GM19238 (cell line): ENCODE results near the gene IGSF8.
"Not testable (repeated sequence)": the region's sequence is repeated elsewhere in the genome, so short reads cannot be mapped to it uniquely, and the experiment has no call there.

Source experiments
- DNase-seq: peaks from one replicate; pipeline ENCODE4 v3.0.0; 2011; ENCODE audit warnings: low spot score; ENCODE audit not compliant: insufficient read length

IGSF8 gene

DNA sequence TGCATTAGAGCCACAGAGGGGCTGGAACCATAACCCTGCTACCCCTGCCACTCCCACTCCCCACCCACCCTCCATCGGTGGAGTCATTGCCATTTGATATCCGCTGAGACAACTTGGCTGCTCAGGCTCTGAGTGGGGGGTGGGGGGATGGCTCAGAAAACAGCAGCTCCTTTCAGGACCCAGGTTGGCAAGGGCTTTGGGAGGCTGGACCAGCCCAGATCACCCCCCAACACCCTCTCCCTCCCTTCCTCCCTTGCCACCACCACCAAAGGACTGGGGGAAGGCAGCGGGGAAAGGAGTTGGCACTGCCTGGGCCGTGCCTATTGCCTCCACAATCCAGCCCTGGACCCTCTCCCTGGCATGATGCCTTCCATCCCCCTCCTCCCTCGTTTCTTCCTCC, 30.2 kb downstream of the IGSF8 start:
- no peak for DNase-seq

DNA sequence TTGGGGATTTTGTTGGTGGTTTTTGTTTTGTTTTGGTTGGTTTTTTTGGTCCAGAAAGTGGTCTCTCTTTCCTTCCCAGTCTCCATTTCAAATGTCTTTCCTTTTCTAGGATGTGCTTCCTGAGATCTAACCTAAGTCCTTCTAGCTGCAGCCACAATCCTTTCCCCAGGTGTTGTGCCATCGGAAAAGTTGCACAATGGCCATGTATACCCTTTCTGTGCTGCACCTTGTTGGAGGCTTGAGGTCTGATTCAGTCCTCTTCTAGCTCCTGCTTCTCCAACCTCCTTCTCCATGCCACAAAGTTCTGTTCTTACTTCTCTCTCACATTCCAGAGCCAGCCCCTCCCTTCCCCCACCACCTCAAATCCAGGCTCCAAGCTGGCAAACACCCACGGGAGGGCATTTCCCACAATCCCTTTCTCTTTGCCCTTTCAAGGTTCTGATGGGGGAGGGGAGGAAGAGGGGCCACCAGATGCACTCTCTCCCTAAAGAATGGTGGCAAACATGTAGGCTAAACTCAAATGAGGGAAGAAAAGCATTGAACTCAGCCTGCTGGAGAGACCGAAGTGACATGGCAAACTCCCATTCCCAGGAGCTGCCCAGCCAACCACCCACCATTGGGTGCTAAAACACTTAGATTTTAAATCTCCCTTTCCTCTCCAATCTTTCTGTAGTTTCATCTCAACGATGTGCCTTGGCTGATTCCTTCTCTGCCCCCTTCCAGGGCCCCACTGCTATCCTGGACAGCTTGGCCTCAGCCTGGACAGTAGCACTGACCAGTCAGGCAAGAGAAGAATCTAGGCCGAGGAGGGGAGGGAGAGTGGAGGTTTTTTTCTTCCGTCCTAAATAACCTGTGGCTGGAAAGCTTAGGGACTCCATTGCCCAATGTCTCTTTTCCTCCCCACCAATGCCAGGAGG, 31.3 kb downstream of the IGSF8 start:
- DNase-seq, result no peak

DNA sequence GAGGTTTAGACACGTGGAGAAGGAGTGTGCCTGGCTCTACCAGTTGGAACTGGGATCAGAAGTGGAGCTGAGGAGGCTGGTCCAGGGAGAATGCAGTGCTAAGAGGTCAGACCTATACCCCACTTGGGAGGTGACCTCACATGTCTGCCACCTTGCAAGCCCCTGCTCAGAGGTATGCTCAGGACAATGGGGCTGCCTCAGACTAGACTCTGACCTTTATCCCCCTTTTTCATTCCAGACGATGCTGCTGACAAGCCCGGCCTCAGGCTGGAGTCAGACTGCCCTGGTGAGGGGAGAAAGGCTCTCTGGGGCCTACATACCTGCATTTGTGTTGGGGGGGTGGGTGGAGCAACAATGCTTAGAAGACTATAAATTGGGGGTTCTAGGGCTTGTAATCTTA, 33.7 kb downstream of the IGSF8 start:
- no peak for DNase-seq

DNA sequence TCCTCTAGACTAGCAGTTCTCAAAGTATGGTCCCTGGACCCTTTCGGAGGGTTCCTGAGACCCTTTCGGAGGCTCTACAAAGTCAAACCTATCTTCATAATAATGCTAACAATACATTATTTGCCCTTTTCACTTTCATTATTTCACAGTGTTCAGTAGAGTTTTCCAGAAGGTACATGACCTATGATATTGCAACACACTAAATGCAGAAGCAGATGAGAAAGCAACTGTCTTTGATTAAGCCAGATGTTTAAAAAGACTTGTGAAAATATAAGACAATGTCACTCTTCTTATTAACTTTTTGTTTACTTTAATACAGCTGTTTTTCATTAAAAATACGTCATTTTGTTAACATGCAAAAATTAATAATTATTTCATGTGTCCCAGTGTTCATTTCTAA, 34.3 kb downstream of the IGSF8 start:
- no peak for DNase-seq

GRCh38 chr1:160063176-160063575, 35.2 kb downstream of the IGSF8 start:
- no peak for DNase-seq

DNA sequence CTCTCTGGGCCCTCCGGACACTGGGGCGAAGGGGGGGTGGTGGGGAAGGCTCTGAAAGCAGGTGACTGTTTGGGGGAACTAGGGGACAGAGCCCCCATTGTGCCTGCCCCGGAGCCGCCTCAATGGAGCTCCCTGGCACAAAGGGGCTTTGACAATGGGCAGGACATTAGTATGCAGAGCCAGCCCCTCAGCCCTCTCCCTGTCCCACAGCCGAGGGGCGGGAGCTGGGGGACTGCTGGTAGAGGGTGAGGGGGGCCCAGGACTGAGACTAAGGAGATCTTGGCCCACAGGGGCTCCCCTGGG, 36.2 kb downstream of the IGSF8 start:
- DNase-seq, result no peak

- DNase-seq, result no peak
Observed at GRCh38 chr1:160061369-160062229, 36.8 kb downstream of the IGSF8 start.

GRCh38 chr1:160058087-160058486, 40.3 kb downstream of the IGSF8 start:
- no peak for DNase-seq

DNA sequence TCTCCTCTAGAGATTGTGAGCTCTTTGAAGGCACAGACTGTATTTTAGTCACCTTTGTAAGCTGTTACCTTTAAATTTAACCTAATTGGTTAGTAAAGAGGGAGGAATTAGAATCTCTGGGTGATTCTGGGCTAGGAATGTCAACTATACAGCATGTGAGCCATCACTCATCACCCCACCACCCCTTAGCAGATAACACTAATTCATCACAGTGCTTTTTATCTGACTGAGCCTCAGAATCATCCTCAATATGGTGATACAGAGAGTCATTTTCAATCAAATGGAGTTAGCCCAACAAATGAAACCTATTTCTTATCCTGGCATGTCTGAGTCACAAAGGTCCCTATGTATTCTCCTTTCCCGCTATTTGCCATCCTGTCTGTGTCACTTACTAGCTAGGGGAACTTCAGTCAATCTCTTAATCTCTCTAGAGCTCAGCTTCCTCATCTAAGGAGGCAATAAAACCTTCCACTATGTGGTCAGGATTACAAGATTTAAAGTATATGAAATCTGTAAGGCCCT, 41.7 kb downstream of the IGSF8 start:
- DNase-seq, result no peak

DNA sequence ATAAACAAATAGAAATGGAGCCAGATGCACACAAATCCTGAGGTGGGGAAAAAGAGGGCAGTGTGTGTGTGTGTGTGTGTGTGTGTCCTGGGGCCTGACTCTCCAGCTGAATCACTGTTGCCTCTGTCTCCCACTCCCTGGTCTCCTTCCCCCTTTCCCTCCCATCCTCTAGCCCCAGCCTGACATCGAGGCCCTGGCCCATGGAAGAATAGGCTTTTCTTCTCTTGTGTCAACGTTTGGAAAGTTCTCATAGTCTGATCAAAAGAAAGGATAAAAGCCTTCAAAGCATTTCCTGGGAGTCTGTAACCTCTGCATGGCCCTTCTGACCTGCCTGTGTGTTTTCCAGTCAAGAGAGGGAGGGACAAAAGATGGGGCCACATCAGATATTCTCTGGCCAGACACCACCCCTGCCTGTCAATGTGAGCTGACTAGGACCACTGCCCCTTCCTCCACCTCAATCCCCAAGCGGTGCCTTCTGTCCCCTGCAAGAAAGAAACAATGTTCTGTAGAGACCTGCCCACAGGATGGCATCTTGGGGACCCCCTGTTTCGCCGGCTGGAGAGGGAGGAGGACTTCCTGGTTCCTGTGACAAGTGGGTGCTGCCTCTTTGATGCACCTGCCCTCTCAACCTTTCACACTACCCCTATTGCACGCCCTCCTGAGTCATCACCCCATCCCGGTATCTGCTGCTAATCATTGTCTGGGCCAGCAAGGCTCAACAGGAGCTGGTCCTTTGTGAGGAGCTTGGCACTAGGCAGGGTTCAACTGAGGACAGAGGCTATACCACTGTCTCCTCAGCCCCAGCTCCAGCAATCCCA, 44.7 kb downstream of the IGSF8 start:
- no peak for DNase-seq

DNA sequence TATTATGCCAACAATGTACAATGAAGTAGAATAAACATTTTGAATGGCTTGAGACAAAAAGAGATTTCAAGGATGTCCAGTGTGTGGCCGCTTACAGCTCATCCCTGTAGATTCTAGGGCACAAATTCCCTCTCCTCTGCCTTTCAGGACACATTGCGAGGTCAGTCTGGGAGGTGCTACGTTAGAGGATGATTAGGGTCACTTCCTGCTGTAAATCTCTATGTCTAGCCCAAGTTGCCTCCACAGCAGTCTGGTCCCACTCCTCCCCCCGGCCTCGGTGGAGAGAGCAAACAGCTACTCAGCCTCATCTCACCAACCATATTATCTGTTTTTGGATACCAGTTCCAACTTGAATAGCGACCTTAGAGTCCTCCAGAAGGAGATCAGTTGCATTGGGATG, 45.5 kb downstream of the IGSF8 start:
- DNase-seq, result no peak

- no peak for DNase-seq
Observed at GRCh38 chr1:160050619-160051018, 47.8 kb downstream of the IGSF8 start.

- DNase-seq, result not testable (repeated sequence)
Observed at GRCh38 chr1:160050182-160050581, 48.2 kb downstream of the IGSF8 start.

- DNase-seq, result no peak
Observed at GRCh38 chr1:160049101-160049500, 49.3 kb downstream of the IGSF8 start.

DNA sequence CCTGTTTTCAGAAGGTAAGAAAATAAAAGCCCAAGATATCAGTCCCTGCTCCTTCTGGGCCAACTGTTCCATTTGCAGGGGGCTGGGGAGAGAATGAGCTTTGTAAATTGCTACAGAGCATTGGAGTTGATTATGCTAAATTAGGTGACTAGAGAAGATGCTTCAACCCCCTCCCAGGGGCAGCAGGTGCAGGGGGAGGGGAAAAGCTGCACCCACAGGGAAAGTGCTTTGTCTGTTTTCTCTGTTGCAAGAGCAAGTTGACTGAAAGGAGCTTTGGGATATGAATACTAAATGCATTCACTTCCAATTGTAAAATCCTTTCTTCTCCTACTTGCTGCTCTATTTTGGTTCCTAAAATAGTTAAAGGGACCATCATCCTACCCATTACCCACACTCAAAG, 50.1 kb downstream of the IGSF8 start:
- DNase-seq, result no peak

DNA sequence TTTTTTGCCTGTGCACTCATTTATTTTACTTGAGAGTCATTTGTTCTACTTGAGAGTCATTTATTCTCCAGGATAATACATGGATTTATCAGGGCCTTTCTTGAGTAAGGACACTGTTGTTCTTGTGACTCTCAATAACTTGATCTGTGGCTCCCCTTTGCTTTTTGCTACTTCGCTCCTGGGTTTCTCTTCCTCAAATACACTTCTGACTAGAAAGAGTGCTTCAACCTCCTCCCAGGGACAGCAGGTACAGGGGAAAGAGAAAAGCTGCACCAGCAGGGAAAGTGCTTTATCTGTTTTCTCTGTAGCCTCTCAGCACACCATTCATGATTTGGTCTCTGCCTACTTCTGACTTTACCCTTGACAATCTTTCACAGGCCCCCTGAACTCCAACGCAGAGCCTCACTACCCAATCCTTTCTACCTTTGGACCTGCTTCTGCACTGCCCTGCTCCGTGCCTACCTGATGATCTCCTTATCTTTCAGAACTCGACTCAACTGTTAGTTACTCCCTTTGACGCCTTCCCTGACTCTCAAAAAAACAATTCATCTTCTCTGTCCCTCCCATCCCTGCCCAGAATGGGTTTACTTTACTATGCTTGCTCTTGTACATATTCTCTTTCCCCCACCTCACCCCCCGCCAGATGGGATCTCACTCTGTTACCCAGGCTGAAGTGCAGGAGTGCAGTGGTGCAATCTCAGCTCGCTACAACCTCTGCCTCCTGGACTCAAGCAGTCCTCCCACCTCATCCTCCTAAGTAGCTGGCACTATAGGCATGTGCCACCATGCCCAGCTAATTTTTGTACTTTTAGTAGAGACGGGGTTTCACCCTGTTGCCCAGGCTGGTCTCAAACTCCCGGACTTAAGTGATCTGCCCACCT, 51.1 kb downstream of the IGSF8 start:
- no peak for DNase-seq

DNA sequence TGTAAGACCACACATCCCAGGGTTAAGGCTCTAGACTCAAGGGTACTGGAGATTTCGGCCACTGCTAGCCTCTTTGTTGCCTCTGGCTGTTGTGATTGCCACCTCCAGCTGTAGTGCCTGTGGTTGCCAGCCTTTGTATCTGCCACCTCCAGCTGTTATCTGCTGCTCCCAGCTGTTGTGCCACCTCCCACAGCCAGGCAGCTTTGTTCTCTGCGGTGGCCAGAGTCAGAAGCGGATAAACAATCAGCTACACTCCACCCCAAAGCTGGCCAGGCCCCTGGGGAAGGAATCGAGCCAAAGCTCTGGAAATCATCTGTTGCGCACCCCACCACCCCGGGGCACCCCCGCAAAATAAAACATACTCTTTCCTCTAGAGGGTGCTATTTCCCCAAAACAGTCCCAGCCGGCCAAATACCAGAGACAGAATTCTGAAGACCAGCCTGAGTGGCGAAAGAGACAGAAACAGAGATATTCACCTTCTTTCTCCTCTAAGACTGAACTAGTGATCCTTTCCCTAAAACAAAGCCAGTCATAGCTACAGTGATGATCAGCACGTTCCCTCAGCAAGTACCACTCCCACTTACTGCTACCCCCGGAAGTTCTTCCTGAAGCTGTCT, 51.8 kb downstream of the IGSF8 start:
- peak; percentile 69 for DNase-seq

- no peak for DNase-seq
Observed at GRCh38 chr1:160045653-160046052, 52.8 kb downstream of the IGSF8 start.

- no peak for DNase-seq
Observed at GRCh38 chr1:160043543-160043942, 54.9 kb downstream of the IGSF8 start.
